BLaER1 (cell line): Measurements from ENCODE around the gene SMIM27.
A peak's percentile ranks its signal among the peaks of the same experiment; 100 is the strongest.
"Not testable (repeated sequence)": the region's sequence is repeated elsewhere in the genome, so short reads cannot be mapped to it uniquely, and the experiment has no call there.

ENCODE experiments used
- H3K27ac ChIP-seq: shearing (Covaris generic); formaldehyde crosslinking; 2 replicates; pipeline ENCODE4 v1.8.1; 2022
- H3K27me3 ChIP-seq: shearing (Covaris generic); formaldehyde crosslinking; 2 replicates; pipeline ENCODE4 v1.8.1; 2022
- H3K36me3 ChIP-seq: shearing (Covaris generic); formaldehyde crosslinking; 2 replicates; pipeline ENCODE4 v1.8.1; 2022
- H3K4me1 ChIP-seq: shearing (Covaris generic); formaldehyde crosslinking; 2 replicates; pipeline ENCODE4 v1.8.1; 2022
- H3K4me2 ChIP-seq: shearing (Covaris generic); formaldehyde crosslinking; 2 replicates; pipeline ENCODE4 v1.8.1; 2022
- H3K4me3 ChIP-seq: shearing (Covaris generic); formaldehyde crosslinking; 2 replicates; pipeline ENCODE4 v1.8.1; 2022
- H3K9ac ChIP-seq: shearing (Covaris generic); formaldehyde crosslinking; 2 replicates; pipeline ENCODE4 v1.8.1; 2022
- H3K9me3 ChIP-seq: shearing (Covaris generic); formaldehyde crosslinking; 2 replicates; pipeline ENCODE4 v1.8.1; 2022
- H4K20me1 ChIP-seq: shearing (Covaris generic); formaldehyde crosslinking; 2 replicates; pipeline ENCODE4 v1.8.1; 2022
- Cebpa-rat ChIP-seq: shearing (Covaris generic); IDR thresholded peaks from 2 replicates; pipeline ENCODE4 v1.8.1; 2022

The SMIM27 gene

GRCh38 chr9:32590898-32591297, 38.8 kb downstream of the SMIM27 start:
- H3K27me3 ChIP-seq, result no peaks in the 10 kb centered on the region
- H3K4me1 ChIP-seq, result no peaks in the 10 kb centered on the region
- no peaks in the 10 kb centered on the region for H3K9me3 ChIP-seq
- H3K36me3 ChIP-seq, result no peaks in the 10 kb centered on the region
- no peak overlapping the region for H3K9ac ChIP-seq
- TF ChIP-seq Cebpa-rat, result no peak
- no peaks in the 10 kb centered on the region for H4K20me1 ChIP-seq
- H3K27ac ChIP-seq, result no peak overlapping the region
- no peak overlapping the region for H3K4me2 ChIP-seq
- H3K4me3 ChIP-seq, result no peak overlapping the region

- Histone ChIP-seq H3K4me3 (no peak overlapping the region), H3K27ac (no peak overlapping the region), H4K20me1 (no peaks in the 10 kb centered on the region), H3K9me3 (0 out of 2 replicates have a peak, but pooled peaks cover 3% of the 10 kb centered on the region), H3K36me3 (no peaks in the 10 kb centered on the region), H3K9ac (no peak overlapping the region), H3K27me3 (no peaks in the 10 kb centered on the region), H3K4me1 (peaks cover 15% of the 10 kb centered on the region), H3K4me2 (no peak overlapping the region)
- no peak for TF ChIP-seq Cebpa-rat
These were observed 44.2 kb downstream of the SMIM27 start for GRCh38 chr9:32596096-32596865.

DNA sequence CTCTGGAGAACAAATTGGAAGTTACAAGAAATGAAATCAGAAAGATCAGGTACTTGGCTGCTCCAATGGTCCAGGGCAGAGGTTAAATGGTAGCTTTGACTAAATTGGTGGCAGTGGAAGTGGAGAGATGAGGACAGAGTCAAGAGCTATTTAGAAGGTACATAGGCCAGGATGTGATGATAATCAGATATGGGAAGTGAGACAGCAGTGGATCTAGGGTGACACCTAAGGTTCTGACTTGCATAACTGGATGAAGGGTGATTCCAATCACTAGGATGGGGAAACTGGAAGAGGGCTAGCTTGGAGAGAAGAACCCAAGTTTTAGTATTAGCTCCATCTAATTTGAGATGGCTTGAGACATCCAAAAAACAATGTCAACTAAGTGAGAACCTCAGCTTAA, 44.8 kb downstream of the SMIM27 start:
- no peak overlapping the region for H3K9ac ChIP-seq
- no peaks in the 10 kb centered on the region for H3K27me3 ChIP-seq
- TF ChIP-seq Cebpa-rat, result no peak
- H3K4me1 ChIP-seq, result peaks cover 15% of the 10 kb centered on the region
- no peak overlapping the region for H3K4me3 ChIP-seq
- H3K9me3 ChIP-seq, result 0 out of 2 replicates have a peak, but pooled peaks cover 3% of the 10 kb centered on the region
- H4K20me1 ChIP-seq, result no peaks in the 10 kb centered on the region
- no peaks in the 10 kb centered on the region for H3K36me3 ChIP-seq
- no peak overlapping the region for H3K27ac ChIP-seq
- H3K4me2 ChIP-seq, result no peak overlapping the region

- not testable (repeated sequence) for H3K9ac ChIP-seq
- peaks cover 15% of the 10 kb centered on the region for H3K4me1 ChIP-seq
- peak overlapping the region; percentile 4; the same call in 1 of the 2 replicates for H3K4me2 ChIP-seq
These were observed 46.9 kb downstream of the SMIM27 start for GRCh38 chr9:32599021-32599420.

More at GRCh38 chr9:32599021-32599420, 46.9 kb downstream of the SMIM27 start:
- not testable (repeated sequence) for H3K27me3 ChIP-seq, H3K36me3 ChIP-seq, H3K27ac ChIP-seq, H4K20me1 ChIP-seq, H3K4me3 ChIP-seq, H3K9me3 ChIP-seq
